ENCODE measurements around the gene ZNF609. TPM values are rescaled to one million over a fixed set of nuclear protein-coding genes. Genes with fewer than 3 reads are reported as not detected.

ZNF609 gene
- total RNA-seq, 1 experiment from 2014 or later: 31.0 TPM

- CTCF ChIA-PET: interaction anchor here (0.9 to 2.4 kb wide), 2 partner anchors 11 to 40 kb away, joined by 3 to 32 read pairs; no protein-coding TSS in a partner anchor
- no peaks in the 10 kb centered on the region for H3K9me2 ChIP-seq (ENCODE audit: insufficient read depth)
- no peak overlapping the region for H3K4me3 ChIP-seq (replicated peaks in 1 of 2; ENCODE audit: low read depth in 1 of 2, low read length in 2 of 2)
- 0 out of 2 replicates have a peak, but pooled peaks cover 4% of the 10 kb centered on the region for H3K79me2 ChIP-seq (ENCODE audit: insufficient read depth, low read length)
- no peak overlapping the region for H3K9ac ChIP-seq (ENCODE audit: low read length)
- H3K9me3 ChIP-seq (ENCODE audit: control insufficient read depth in 1 of 2, insufficient read depth in 1 of 2, low read depth in 1 of 2, low read length in 2 of 2): no peaks in the 10 kb centered on the region
- DNase-seq (ENCODE audit: low read depth, low spot score): no peak
- TF ChIP-seq MAX (IDR thresholded peaks at IDR 0.05): no peak
- no peak for TF ChIP-seq CEBPB (IDR thresholded peaks at IDR 0.05; ENCODE audit: low read depth)
- no peak for TF ChIP-seq ZBTB33 (IDR thresholded peaks at IDR 0.05; ENCODE audit: extremely low read depth, insufficient replicate concordance, low read length)
- no peak for TF ChIP-seq ZFX (IDR thresholded peaks at IDR 0.05)
- intact Hi-C loops (cut with micrococcal nuclease): no loop called here
- no peaks in the 10 kb centered on the region for H3K27me3 ChIP-seq (ENCODE audit: insufficient read depth, low read length)
- no peaks in the 10 kb centered on the region for H3K4me1 ChIP-seq (ENCODE audit: control insufficient read depth in 1 of 2, insufficient read depth in 2 of 2, low read length in 2 of 2)
- no peak overlapping the region for H3K27ac ChIP-seq (ENCODE audit: low read depth, low read length)
- RAD21 ChIA-PET (ENCODE audit: low non-redundant PET in 1 of 2, low total read pairs in 2 of 2, uncharacterized antibody in 2 of 2, unreplicated experiment in 2 of 2): no interaction called here
- H3K36me3 ChIP-seq (ENCODE audit: control insufficient read depth in 1 of 2, insufficient read depth in 2 of 2, low read length in 2 of 2): peaks cover 19 to 43% of the 10 kb centered on the region in 2 experiments; a peak in 3 of 4 replicates
- no peak overlapping the region for H3K4me2 ChIP-seq (ENCODE audit: low read length)
- no peak for ATAC-seq
- POLR2A ChIA-PET: no interaction called here
- BruUV-seq (replicated peaks): TSS peak; percentile 66
- no peak overlapping the region for H2AFZ ChIP-seq (ENCODE audit: low read depth, low read length, poor library complexity, severe bottlenecking)
- H4K20me1 ChIP-seq (ENCODE audit: insufficient read depth): no peaks in the 10 kb centered on the region
Observed at GRCh38 chr15:64687688-64688087, 227.3 kb downstream of the ZNF609 start.

DNA sequence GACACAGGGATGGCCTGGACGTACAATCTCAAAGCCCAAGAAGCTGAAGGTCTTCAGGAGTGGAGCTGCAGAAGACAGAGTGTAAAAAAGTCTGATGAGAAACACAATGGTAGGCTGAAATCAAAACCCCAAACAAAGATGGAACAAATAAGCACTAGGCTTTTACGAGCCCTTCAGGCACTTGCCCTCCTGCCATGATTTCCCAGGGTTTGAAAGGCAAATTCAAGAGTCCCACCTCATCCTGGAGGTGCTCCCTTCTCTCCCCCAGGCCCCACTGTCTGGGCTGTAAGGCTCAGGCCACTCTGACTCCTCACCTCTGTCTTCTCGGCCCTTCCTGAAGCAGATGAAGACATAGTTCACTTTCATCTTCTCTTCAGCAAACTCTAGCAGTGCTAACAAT is 228.4 kb downstream of the ZNF609 start:
- H3K9me3 ChIP-seq (ENCODE audit: control insufficient read depth in 1 of 2, insufficient read depth in 1 of 2, low read depth in 1 of 2, low read length in 2 of 2): no peaks in the 10 kb centered on the region
- no peak overlapping the region for H3K4me2 ChIP-seq (ENCODE audit: low read length)
- no peak overlapping the region for H3K9ac ChIP-seq (ENCODE audit: low read length)
- intact Hi-C loops (cut with micrococcal nuclease): no loop called here
- no TSS peak for BruUV-seq (replicated peaks)
- no peaks in the 10 kb centered on the region for H3K9me2 ChIP-seq (ENCODE audit: insufficient read depth)
- H3K27me3 ChIP-seq (ENCODE audit: insufficient read depth, low read length): no peaks in the 10 kb centered on the region
- H3K36me3 ChIP-seq (ENCODE audit: control insufficient read depth in 1 of 2, insufficient read depth in 2 of 2, low read length in 2 of 2): peaks cover 20 to 41% of the 10 kb centered on the region in 2 experiments; a peak in 3 of 4 replicates
- no peak overlapping the region for H3K4me3 ChIP-seq (replicated peaks in 1 of 2; ENCODE audit: low read depth in 1 of 2, low read length in 2 of 2)
- POLR2A ChIA-PET: no interaction called here
- no peak for DNase-seq (ENCODE audit: low read depth, low spot score)
- H2AFZ ChIP-seq (ENCODE audit: low read depth, low read length, poor library complexity, severe bottlenecking): no peak overlapping the region
- CTCF ChIA-PET: interaction anchor here (0.7 to 3.0 kb wide), 2 partner anchors 25 to 39 kb away, joined by 3 to 17 read pairs; no protein-coding TSS in a partner anchor
- H4K20me1 ChIP-seq (ENCODE audit: insufficient read depth): no peaks in the 10 kb centered on the region
- H3K79me2 ChIP-seq (ENCODE audit: insufficient read depth, low read length): 0 out of 2 replicates have a peak, but pooled peaks cover 4% of the 10 kb centered on the region
- no peak for ATAC-seq
- no peak overlapping the region for H3K27ac ChIP-seq (ENCODE audit: low read depth, low read length)
- H3K4me1 ChIP-seq (ENCODE audit: control insufficient read depth in 1 of 2, insufficient read depth in 2 of 2, low read length in 2 of 2): no peaks in the 10 kb centered on the region
- RAD21 ChIA-PET (ENCODE audit: low non-redundant PET in 1 of 2, low total read pairs in 2 of 2, uncharacterized antibody in 2 of 2, unreplicated experiment in 2 of 2): interaction anchor here in 1 of 2 experiments (1.0 kb wide), 1 partner anchor 40 kb away, joined by 4 read pairs; no protein-coding TSS in a partner anchor
- no peak for TF ChIP-seq CTCF (IDR thresholded peaks at IDR 0.05 in 2 of 3, conservative IDR thresholded peaks at IDR 0.05 in 1 of 3; ENCODE audit: borderline replicate concordance in 1 of 3, insufficient read depth in 1 of 3, low read depth in 2 of 3, low read length in 2 of 3)
- TF ChIP-seq ATF3 (IDR thresholded peaks at IDR 0.05): no peak
- TF ChIP-seq JUND (IDR thresholded peaks at IDR 0.05): no peak
- TF ChIP-seq EZH2phosphoT487 (IDR thresholded peaks at IDR 0.05; ENCODE audit: borderline replicate concordance): no peak
- no peak for TF ChIP-seq YY1 (IDR thresholded peaks at IDR 0.05; ENCODE audit: extremely low read depth, insufficient replicate concordance, low read depth, low read length)
- no peak for TF ChIP-seq ZBTB33 (IDR thresholded peaks at IDR 0.05; ENCODE audit: extremely low read depth, insufficient replicate concordance, low read length)
- no peak for TF ChIP-seq SRF (IDR thresholded peaks at IDR 0.05; ENCODE audit: low read depth)
